ENCODE measurements around the gene SNAPC1. TPM values are rescaled to one million over a fixed set of nuclear protein-coding genes. Genes with fewer than 3 reads are reported as not detected.

Gene SNAPC1
- total and polyA plus RNA-seq, 2 donors (not counting 3 experiments of a cell fraction or from before 2014, with no cell fraction given), result 12.7 to 14.3 TPM

- no peaks in the 10 kb centered on the region for H3K27me3 ChIP-seq (ENCODE audit: control insufficient read depth in 2 of 2, insufficient read depth in 2 of 2, low read length in 2 of 2)
- intact Hi-C loops (cut with micrococcal nuclease), result loop anchor here (10.0 kb wide), 1 partner anchor 465 kb away; no protein-coding TSS in a partner anchor
- no peak overlapping the region for H2AFZ ChIP-seq (ENCODE audit: low read depth, low read length)
- DNase-seq (ENCODE audit: low read depth, low spot score) (no peak), FAIRE-seq (no peak)
- POLR2A ChIA-PET, result no interaction called here
- H3K9ac ChIP-seq (replicated peaks; ENCODE audit: extremely low read depth, insufficient read depth, low read length), result no peak overlapping the region
- no peak overlapping the region for H3K4me3 ChIP-seq (replicated peaks in 1 of 3; ENCODE audit: insufficient read depth in 1 of 3, low read depth in 1 of 3, low read length in 3 of 3)
- no peaks in the 10 kb centered on the region for H3K36me3 ChIP-seq (ENCODE audit: control insufficient read depth in 2 of 2, extremely low read depth in 1 of 2, insufficient read depth in 2 of 2, low read length in 2 of 2)
- no peak overlapping the region for H3K27ac ChIP-seq (ENCODE audit: insufficient read depth, low read depth, low read length)
- H3K79me2 ChIP-seq (ENCODE audit: control insufficient read depth, insufficient read depth, low read length), result peaks cover 26% of the 10 kb centered on the region
- H3K9me1 ChIP-seq (replicated peaks; ENCODE audit: control insufficient read depth, extremely low read depth, insufficient read depth, low read length), result no peaks in the 10 kb centered on the region
- no TSS peak for BruUV-seq (replicated peaks)
- CTCF ChIA-PET, result interaction anchor here (5.6 kb wide), 1 partner anchor 11 kb away, joined by 24 read pairs; no protein-coding TSS in a partner anchor
- TF ChIP-seq FOS (IDR thresholded peaks at IDR 0.05; ENCODE audit: borderline replicate concordance, insufficient read depth, low read length), result no peak
- TF ChIP-seq GATA2 (IDR thresholded peaks at IDR 0.05; ENCODE audit: insufficient read depth, insufficient read length, low read depth, low read length), result no peak
- H3K9me3 ChIP-seq (replicated peaks; ENCODE audit: control insufficient read depth, insufficient read depth, low read length), result no peaks in the 10 kb centered on the region
- no peak overlapping the region for H3K4me2 ChIP-seq (ENCODE audit: insufficient read depth, low read length)
- H3K4me1 ChIP-seq (ENCODE audit: control insufficient read depth, extremely low read depth, insufficient read depth, low read length), result peaks cover 17% of the 10 kb centered on the region
- dilution Hi-C loops (cut with MboI; ENCODE audit: extremely low pct_ligation_motif_present, low sequenced_read_pairs), result no loop called here
- no peaks in the 10 kb centered on the region for H4K20me1 ChIP-seq (replicated peaks; ENCODE audit: control insufficient read depth, extremely low read depth, insufficient read depth, low read length)
Measured at GRCh38 chr14:61759878-61760277, 2.3 kb upstream of the SNAPC1 start.

GRCh38 chr14:61761557-61761956 lies 663 bp upstream of the SNAPC1 start:
- Histone ChIP-seq H2AFZ (ENCODE audit: low read depth, low read length) (peak overlapping the region; percentile 83), H3K79me2 (ENCODE audit: control insufficient read depth, insufficient read depth, low read length) (peaks cover 41% of the 10 kb centered on the region), H3K9me1 (replicated peaks; ENCODE audit: control insufficient read depth, extremely low read depth, insufficient read depth, low read length) (no peaks in the 10 kb centered on the region), H3K9ac (replicated peaks; ENCODE audit: extremely low read depth, insufficient read depth, low read length) (peak overlapping the region; percentile 79), H3K4me1 (ENCODE audit: control insufficient read depth, extremely low read depth, insufficient read depth, low read length) (peaks cover 28% of the 10 kb centered on the region), H3K27ac (ENCODE audit: insufficient read depth, low read depth, low read length) (peak overlapping the region; percentile 66), H3K9me3 (replicated peaks; ENCODE audit: control insufficient read depth, insufficient read depth, low read length) (no peaks in the 10 kb centered on the region), H3K4me3 (replicated peaks in 1 of 3; ENCODE audit: insufficient read depth in 1 of 3, low read depth in 1 of 3, low read length in 3 of 3) (peak overlapping the region; percentile 2 to 83 (median 6)), H3K27me3 (ENCODE audit: control insufficient read depth in 2 of 2, insufficient read depth in 2 of 2, low read length in 2 of 2) (no peaks in the 10 kb centered on the region), H3K4me2 (ENCODE audit: insufficient read depth, low read length) (peak overlapping the region; percentile 88), H4K20me1 (replicated peaks; ENCODE audit: control insufficient read depth, extremely low read depth, insufficient read depth, low read length) (no peaks in the 10 kb centered on the region), H3K36me3 (ENCODE audit: control insufficient read depth in 2 of 2, extremely low read depth in 1 of 2, insufficient read depth in 2 of 2, low read length in 2 of 2) (no peaks in the 10 kb centered on the region)
- DNase-seq (ENCODE audit: low read depth, low spot score), result no peak
- ChIA-PET POLR2A (interaction anchor here (0.6 to 2.3 kb wide), 6 partner anchors 9 to 291 kb away, joined by 3 to 17 read pairs (median 5); partner anchors contain the start of gene HIF1A), CTCF (interaction anchor here (1.0 to 5.6 kb wide), 7 partner anchors 9 to 291 kb away, joined by 3 to 24 read pairs (median 5); no protein-coding TSS in a partner anchor)
- dilution Hi-C loops (cut with MboI; ENCODE audit: extremely low pct_ligation_motif_present, low sequenced_read_pairs), result no loop called here
- TF ChIP-seq POLR2AphosphoS5 (IDR thresholded peaks at IDR 0.05; ENCODE audit: insufficient read depth, low read depth, low read length) (no peak), POLR2A (IDR thresholded peaks at IDR 0.05; ENCODE audit: low read depth, low read length) (no peak), JUN (IDR thresholded peaks at IDR 0.05; ENCODE audit: borderline replicate concordance, insufficient read depth, insufficient read length, low read depth) (no peak), FOS (IDR thresholded peaks at IDR 0.05; ENCODE audit: borderline replicate concordance, insufficient read depth, low read length) (no peak), MAX (IDR thresholded peaks at IDR 0.05; ENCODE audit: insufficient read depth, insufficient read length) (no peak), MYC (IDR thresholded peaks at IDR 0.05; ENCODE audit: low read depth, low read length) (no peak), GATA2 (IDR thresholded peaks at IDR 0.05; ENCODE audit: insufficient read depth, insufficient read length, low read depth, low read length) (no peak), EZH2 (IDR thresholded peaks at IDR 0.05; ENCODE audit: borderline replicate concordance, low read depth, low read length, severe bottlenecking) (no peak), CTCF (IDR thresholded peaks at IDR 0.05; ENCODE audit: extremely low read depth in 1 of 2, insufficient read depth in 1 of 2, low read depth in 1 of 2, low read length in 2 of 2) (no peak)
- FAIRE-seq, result no peak
- intact Hi-C loops (cut with micrococcal nuclease), result loop anchor here (10.0 kb wide), 1 partner anchor 467 kb away; no protein-coding TSS in a partner anchor
- no TSS peak for BruUV-seq (replicated peaks)

Data from endothelial cell of umbilical vein (primary cell).